T-helper 1 cell treated with Interleukin-12 subunit alpha and Interleukin-12 subunit beta and Interleukin-4 antibody, amounts not matched to agents 30 ng/mL and 1 ng/mL, for 36 hours (primary cell): Measurements from ENCODE around the gene LSP1. TPM values are rescaled to one million over a fixed set of nuclear protein-coding genes. Genes with fewer than 3 reads are reported as not detected.
"Not testable (repeated sequence)": the region's sequence is repeated elsewhere in the genome, so short reads cannot be mapped to it uniquely, and the experiment has no call there.

ENCODE experiments used
- intact Hi-C: fragments of 100-400 bp; cut with micrococcal nuclease; formaldehyde crosslinking; loops from one replicate; pipeline ENCODE4 v1.15.1; 2024
- total RNA-seq: library from RNA; stranded (reverse); gene quantifications from 2 replicates; pipeline ENCODE4 v1.2.3, GENCODE V29; 2022

LSP1 gene
- total RNA-seq, 1 donor from 2014 or later = 418 TPM

DNA sequence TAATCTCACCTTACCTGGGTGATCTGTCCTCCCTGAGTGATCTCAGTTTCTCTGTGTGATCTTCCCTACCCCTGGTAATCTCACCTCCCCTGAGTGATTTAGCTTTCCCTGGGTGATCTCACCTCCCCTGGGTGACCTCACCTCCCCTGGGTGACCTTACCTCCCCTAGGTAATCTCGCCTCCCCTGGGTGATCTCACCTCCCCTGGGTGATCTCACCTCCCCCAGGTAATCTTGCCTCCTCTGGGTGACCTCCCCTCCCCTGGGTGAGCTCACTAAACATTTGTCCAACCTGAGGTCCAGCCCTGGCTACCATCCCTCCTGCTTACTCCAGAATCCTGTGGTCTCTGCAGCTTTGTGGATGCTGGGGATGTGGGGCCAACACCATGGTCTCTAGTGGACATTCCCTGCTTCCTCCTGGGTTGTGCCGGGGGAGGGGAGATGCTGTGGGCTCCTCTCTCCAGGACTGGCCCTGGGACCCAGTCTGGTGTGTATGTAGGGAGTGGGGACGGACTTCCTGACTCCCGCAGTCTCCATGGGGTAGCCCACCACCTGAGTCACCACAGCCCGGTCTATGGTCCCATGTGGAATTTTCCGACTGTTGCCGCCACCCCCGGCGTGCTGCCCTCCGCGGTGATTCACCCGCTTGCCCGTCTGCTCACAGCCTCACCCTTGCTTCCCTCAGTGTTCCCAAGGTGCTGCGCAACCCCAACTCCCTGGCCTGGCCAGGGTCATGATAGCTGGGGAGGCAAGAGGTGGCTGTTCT is 9.9 kb downstream of the LSP1 start:
- intact Hi-C loops = no loop called here

DNA sequence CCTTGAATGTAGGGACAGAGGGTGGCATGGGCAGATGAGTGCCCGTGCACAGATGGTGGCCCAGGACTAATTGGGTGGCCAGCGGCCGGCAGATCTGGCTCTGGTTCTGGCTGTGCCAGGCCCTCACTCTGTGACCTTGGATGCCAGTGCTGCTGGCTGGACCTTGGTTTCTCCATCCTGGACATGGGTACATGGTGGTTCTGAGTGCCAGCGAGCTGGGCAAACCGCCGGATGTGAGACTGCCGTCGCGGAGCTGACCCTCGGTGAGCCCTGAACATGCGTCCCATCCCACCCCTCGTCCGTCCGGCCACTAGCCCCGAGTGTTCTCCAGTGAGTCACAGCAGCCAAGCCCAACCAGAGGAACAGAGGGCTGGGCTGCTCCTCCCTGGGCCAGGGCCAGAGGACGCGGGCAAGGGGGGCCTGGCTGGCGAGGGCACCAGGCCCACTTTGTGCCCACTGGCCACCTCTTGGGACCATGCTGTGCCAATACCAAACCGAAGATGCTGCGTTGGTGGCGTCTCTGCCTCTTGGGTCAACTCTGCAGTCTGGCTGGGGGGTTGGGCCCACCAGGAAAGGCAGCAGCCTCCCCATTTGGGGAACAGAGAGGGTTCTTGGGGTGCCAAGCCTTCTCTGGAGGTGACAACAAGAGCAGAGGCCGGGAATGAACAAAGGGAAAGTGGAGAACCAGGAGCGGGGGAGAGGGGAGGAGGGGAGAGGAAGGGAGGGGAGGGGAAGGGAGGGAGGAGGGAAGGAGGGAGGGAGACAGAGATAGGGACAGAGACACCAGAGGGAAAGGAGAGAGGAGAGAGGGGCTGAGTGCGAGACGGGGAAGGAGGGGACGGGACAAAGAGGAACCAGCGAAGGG is 10.7 kb downstream of the LSP1 start:
- intact Hi-C loops = no loop called here

DNA sequence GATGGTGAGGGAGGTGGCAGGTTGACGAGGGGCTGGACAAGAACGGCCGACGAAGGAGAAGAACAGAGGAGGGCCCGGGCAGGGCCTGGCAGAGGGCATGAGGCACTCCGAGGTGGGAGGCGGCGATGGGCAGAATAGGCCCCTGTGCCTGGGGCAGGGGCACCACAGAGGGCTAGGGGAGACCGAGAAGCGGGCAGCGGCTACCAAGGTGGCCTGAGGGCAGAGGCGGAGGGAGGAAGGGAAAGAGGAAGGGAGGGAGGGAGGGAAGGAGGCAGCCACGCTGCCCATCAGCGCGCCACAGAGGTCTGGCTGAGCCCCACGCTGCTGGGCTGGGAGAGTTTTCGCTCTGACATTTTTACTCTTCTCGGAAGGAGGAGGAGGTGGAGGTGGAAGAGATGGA is 11.3 kb downstream of the LSP1 start:
- intact Hi-C loops = no loop called here

DNA sequence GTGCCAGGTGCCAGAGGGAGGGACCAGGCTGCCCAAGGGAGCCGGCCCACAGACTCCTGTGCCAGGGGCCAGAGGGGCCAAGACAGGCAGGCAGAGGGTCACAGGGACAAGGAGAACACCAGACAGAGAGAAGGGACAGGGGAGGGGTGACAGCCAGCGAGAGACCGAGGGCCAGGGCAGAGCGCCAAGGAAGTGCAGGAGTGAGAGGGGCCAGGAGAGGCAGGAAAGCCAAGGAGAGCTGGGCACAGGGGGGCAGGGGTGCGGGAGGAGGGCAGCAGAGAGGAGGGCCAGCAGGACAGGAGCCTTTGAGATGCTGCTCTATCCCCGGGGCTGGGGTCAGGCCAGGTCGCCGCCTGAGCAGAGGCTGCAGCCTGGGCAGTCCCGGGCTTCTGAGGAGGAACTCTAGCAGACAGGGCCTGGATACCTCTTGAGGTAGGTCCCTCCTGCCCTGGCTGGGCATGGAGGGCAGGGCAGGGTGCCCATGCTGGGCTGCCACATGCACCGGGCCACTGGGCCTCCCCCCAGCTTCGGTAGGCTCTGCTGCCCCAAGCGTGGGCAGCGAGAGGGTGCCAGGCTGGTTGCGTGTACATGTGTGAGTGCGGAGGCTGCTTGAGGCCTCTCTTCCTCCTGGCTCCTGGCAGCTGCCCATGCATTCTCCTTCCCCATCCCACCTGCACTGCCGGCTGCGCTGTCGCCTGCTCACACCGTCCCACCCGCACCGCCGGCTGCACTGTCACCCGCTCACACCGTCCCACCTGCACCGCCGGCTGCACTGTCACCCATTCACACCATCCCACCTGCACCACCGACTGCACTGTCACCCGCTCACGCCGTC is 12.2 kb downstream of the LSP1 start:
- intact Hi-C loops = no loop called here

DNA sequence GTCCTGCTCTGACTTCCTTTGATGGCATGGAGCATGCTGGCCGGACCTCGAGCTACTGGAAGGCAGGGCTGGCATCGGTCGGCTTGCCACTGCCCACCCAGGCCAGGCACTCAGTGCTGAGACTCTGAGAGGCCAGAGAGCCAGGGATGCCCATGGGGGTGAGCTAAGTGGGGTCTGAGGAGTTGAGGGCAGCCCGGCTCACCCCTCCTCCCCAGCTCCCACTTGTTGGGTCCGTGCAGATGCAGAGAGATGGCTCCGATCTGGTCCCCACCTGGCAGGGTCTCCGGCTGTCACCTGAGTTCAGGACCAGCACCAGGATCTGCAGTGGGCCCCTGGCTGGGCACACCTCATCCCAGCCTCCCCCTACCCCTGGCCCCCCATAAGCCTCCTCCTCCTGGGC is 13.3 kb downstream of the LSP1 start:
- intact Hi-C loops = no loop called here

DNA sequence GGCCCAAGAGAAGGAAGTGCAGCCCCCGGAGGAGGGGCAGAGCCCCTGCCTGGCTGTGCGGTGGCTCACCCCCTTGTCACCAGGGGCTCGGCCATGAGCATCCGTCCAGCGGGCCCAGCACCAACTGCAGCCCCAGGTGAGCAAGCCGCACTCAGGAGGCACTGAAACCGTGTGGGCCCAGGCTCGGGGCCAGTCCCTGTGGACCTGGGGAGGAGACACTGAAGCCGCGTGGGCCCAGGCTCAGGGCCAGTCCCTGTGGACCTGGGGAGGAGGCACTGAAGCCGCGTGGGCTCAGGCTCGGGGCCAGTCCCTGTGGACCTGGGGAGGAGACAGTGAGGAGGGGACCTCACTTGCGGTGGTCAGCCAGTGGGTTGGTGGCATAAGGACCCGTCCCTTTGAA is 13.9 kb downstream of the LSP1 start:
- intact Hi-C loops = no loop called here

DNA sequence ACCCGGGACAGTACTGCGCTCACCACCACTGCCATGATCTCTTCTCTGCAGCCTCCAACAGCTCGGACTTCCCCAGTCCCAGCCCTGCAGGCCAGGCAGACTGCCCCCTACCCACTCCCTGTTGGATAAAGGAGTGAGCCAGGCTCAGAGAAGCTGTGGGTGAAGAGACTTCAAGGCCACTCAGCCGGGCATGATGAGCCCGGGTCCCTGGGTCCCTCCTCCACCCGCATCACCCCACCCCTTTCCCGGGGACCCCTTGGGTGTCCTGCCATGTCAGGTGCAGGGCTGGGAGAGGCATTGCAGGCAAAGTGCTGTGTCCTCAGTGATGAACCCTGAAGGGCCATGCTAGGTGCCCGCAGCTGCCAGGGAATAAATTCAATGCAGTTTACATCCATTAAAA is 14.5 kb downstream of the LSP1 start:
- intact Hi-C loops = no loop called here

DNA sequence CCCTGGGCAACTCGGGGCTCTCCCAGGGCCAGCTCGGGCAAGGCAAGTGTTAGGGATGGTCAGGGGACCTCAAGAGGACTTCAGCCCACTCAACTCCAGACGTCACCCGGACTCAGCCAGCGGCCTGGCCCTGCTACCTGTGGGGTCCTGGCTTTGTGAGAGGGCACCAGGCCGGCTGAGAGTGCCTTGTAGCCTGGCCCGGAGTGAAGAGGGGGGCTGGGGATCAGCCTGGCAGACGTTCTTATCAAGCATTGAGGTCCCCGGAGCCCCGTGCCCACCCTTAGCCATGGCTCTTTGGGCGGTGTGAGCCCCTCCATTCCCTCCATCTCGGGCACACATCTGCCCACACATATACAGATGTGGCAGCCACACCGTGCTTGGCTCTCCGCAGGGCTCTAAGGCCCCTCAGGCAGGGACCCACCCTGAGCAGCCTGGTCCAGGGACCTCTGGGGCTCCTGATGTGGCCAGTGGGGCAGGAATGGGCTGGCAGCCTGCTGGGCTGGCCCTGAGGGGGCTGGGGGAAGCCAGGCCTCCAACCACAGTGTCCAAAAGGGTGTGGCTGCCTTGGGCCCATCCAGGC is 15.3 kb downstream of the LSP1 start:
- intact Hi-C loops = no loop called here

DNA sequence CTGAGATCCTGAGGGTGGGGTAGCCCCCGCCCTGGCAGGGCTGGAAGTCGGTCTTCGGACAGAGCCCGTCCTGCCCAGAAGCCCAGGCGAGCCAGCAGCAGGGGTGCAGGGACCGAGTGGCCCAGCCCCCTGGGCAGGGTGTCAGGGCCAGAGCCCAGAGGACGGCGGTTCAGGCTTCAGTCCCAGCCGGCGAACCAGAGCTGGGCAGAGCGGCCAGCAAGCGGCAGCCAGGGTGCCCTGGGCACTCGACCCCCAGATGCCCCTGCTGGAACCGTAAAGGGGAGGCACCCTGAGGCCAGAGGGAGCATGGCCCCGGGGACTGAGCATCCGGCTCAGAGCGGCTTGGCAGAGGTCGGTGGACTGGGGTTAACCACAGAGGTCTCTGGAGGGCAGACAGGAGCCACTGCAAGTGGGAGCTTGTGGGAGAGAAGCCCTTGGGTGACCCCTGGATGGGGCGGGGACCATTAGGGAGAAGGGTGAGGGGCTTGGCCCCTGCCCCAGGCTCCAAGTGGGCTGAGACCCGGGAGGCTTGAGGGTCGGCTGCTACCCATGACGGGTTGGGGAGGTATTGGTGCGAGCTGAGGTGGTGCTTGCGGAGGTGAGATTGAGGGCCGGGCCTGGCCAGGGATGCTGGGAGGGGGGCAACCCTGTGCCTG is 15.9 kb downstream of the LSP1 start:
- intact Hi-C loops = no loop called here

DNA sequence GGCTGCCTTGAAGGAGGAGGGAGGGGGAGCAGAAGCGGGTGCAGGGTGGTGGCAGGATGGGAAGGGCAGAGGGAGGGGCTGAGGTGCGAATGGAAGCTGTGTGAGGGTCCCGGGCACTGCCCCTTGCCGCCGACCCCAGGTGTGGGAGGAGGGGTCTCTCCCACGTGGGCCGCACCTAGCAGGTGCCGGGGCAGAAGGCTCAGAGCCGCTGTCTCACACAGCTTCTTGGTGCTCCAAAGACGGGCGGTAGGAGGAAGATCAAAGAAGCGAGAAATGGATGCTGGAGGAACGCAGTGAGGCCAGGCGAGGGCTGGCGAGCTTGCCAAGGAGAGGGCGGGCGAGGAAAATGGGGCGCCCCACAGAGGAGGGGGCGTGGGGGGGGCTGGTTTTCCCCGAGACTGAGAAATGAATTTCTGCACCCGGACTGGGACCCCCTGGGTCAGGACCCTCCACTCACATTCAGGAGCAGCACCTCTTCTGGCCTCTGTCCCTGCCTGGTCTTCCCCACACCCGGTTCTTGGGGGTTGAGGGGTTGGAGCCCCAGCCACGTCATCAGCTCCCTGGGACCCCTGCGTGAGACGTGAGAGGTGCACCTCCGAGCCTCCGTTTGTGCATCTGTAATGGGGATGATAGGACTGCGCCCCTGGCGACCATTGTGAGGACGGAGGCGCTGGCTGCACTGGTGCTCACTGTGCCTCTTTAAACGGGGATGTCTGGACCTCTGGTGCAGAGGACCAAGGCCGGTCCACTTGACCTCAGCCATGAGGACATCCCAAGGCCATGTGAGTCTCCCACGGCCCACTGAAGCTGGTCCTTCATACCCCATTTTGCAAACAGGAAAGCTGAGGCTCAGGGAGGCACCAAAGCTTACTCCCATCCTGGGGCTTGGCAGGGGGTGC is 16.8 kb downstream of the LSP1 start:
- intact Hi-C loops = no loop called here

DNA sequence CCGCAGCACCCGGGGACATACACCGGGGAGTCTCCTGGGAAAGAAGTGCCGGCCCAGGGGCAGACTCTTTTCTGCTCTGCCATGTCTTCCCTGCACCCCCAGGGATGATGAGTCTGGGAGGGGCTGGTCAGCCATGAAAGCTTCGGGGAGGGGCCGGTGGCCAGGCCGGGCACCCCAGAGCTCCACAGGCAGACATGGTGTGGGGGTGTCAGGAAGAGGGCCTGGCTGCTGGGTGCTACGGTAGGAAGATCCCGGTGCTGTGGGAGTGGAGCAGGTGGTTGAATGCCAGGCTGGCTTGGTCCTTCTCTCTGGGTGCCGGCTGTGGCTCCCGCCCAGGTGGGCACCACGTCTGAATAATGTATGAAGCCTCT is 17.4 kb downstream of the LSP1 start:
- intact Hi-C loops = no loop called here

DNA sequence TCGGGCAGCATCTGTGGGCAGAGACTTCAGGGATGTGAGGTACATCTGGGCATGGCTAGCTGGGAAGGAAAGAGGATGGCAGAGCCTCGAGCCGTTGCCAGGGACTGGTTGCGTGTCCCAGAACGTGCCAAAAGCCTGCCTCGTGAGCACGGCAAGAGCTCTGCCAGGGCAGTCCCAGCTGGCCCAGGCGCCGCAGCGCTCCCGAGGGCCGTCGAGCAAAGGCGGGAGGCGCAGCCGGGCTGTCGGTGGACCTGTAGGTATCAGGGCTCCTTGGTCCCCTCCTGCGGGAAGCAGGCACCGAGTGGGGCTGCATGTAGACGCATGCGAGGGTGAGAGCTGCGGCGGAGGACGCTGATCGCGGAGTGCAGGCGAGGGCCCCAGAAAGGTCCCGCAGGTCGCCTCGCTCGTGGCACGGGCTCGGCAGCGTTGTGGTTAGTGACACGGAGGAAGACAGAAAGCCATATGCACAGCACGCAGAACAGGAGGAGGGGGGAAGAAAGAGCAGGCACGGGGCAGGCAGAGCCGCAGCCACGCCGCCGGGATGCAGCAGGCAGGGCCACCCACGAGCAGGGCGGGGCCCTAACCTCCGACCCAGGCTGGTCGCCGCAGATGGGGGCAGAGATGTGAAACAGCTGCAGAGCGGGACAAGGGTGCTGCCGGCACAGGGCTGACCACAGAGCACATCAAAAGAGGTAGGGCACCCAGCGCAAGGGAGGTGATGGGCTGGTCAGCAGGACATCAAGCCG is 18.0 kb downstream of the LSP1 start:
- intact Hi-C loops = loop anchor here (1.0 kb wide), 1 partner anchor 18 kb away; the partner anchor contains the start of gene LSP1

DNA sequence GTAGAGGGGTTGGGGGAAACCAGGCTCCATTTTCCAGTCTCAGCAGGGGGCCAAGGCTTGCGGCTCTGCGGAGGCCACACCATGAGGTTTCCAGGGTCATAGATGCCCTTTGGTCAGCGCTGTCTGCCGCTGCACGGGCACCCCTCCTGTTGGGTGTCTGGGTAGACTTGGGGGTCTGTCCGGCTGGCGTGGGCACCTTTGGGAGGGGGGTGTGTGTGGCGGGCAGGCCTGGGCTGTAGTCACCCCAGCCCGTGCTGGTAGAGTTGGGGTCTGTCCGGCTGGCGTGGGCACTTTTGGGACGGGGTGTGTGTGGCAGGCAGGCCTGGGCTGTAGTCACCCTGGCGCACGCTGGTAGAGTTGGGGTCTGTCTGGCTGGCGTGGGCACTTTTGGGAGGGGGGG is 18.6 kb downstream of the LSP1 start:
- intact Hi-C loops = loop anchor here (1.0 kb wide), 1 partner anchor 18 kb away; the partner anchor contains the start of gene LSP1

DNA sequence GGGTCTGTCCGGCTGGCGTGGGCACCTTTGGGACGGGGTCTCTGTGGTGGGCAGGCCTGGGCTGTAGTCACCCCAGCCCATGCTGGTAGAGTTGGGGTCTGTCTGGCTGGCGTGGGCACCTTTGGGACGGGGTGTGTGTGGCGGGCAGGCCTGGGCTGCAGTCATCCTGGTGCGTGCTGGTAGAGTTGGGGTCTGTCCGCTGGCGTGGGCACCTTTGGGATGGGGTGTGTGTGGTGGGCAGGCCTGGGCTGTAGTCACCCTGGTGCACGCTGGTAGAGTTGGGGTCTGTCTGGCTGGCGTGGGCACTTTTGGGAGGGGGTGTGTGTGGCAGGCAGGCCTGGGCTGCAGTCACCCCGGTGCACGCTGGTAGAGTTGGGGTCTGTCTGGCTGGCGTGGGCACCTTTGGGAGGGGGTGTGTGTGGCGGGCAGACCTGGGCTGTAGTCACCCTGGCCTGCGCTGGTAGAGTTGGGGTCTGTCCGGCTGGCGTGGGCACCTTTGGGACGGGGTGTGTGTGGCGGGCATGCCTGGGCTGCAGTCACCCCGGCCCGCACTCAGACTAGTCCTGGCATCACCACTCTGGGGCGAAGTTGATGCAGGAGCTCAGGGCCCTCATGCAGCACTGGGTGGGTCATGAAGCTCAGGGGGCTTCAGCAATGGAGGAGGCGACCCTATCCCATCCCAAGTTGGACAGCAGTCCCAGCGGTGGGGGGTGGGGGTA is 19.5 kb downstream of the LSP1 start:
- intact Hi-C loops = no loop called here

DNA sequence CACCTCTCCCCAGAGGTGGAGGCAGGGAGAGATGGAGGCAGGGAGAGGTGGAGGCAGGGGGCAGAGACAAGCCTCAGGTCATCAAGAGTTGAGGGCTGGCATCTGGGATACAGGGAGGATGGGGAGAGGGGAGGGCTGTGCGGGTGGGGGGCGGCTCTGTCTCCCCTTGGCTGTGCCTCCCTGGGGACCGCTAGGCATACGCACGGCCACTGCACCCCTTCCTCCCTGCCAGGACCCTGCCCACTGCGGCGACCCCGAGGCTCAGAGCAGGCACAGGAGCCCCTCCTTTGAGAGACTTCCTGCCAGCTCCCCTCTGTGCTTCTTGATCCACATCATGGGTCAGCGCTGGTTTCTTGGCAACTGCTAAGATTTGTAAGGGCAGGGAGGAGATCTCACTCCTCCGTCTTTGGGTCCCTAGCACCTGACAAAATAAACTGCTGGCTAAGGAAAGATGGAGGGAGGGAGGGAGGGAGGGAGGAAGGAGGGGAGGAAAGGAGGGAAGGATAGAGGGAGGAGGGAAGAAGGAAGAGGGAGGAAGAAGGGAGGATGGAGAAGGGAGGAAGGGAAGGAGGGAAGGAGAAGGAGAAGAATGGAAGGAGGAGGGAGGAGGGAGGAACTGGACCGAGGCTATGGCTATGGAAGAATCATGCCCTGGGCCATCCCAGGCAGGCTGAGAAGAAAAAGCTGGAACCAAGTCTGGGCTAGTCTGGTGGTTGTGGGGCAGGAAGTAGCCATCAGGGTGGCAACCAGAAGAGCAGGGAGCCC is 20.3 kb downstream of the LSP1 start:
- intact Hi-C loops = no loop called here

DNA sequence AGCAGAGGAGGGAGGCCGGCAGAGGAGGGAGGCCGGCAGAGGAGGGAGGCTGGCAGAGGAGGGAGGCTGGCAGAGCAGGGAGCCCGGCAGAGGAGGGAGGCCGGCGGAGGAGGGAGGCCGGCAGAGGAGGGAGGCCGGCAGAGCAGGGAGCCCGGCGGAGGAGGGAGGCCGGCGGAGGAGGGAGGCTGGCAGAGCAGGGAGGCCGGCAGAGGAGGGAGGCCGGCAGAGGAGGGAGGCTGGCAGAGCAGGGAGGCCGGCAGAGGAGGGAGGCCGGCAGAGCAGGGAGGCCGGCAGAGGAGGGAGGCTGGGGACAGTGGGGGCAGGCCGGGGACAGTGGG is 20.9 kb downstream of the LSP1 start:
- intact Hi-C loops = not testable (repeated sequence)

DNA sequence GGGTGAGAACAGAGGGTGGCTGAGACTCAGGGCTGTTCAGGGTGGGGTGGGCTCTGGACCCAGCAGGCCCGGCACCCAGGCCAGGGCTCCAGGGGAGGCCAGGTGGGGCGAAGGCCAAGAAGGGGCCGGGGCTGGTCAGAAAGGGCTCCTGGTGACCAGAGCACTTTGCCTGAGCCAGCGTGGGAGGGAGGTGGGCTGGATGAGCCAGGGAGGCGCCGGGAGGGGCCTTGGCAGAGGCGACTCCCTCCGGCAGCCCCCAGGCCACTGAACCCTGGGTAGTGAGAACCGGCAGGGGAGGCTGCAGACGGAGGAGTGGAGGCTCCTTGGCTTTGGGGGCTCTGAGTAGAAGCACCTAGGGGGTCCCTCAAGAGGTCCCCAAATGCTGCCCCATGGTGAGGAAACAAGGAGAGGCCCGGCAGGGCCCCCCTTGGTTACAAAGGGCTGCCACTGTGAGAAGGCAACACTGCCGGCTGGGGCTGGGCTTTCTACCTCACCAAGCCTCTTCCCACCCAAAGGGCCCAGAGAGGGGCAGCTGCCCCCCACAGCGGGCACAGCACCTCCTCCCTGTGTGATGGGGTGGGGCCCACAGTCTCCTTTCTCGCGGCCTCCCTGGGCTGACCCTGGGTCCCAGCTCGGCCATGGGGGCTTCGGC is 21.7 kb downstream of the LSP1 start:
- intact Hi-C loops = not testable (repeated sequence)
